Tibial nerve (tissue), 3 donors: ENCODE measurements around the gene INSIG1.

Experiments used
- EP300 ChIP-seq, 2 donors: sonication (generic); formaldehyde crosslinking; IDR thresholded peaks; one replicate each; pipeline ENCODE4 v1.6.1; 2017; ENCODE audit warnings: antibody characterized with exemption in 2 of 2, mild to moderate bottlenecking in 1 of 2
- POLR2A ChIP-seq, 2 donors: fragments of 450-650 bp; IDR thresholded peaks; one replicate each; pipeline ENCODE4 v1.6.1; 2017; ENCODE audit warnings: antibody characterized with exemption in 2 of 2, mild to moderate bottlenecking in 2 of 2, moderate library complexity in 2 of 2

DNA sequence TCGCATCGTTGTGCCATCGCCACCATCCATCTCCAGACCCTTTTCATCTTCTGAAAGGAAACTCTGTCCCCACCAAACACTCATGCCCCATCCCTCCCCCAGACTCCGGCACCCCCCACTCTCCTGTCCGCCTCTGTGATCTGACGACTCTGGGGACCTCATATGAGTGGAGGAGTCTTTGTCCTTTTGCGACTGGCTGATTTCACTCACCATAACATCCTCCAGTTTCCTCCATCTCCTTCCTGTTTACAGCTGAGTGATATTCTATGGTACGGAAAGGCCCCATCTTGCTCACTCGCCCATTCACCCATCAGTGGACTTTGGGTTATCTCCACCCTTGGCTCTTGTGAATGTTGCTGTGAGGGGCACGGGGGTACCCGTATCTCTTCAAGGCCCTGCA is 11.8 kb upstream of the INSIG1 start:
- TF ChIP-seq POLR2A (IDR thresholded peaks at IDR 0.05) (no peak), EP300 (IDR thresholded peaks at IDR 0.05) (no peak)
